Measurements from ENCODE around the gene POU2F3. TPM values are rescaled to one million over a fixed set of nuclear protein-coding genes. Genes with fewer than 3 reads are reported as not detected.

POU2F3 gene
- total and polyA plus RNA-seq, 2 experiments from 2014 or later, result not detected

GRCh38 chr11:120195601-120196320 lies 44.2 kb upstream of the POU2F3 start:
- TF ChIP-seq EZH2 (IDR thresholded peaks at IDR 0.05; ENCODE audit: insufficient read depth, poor library complexity, severe bottlenecking), result no peak
- no peak for TF ChIP-seq EZH2phosphoT487 (IDR thresholded peaks at IDR 0.05; ENCODE audit: insufficient read depth, low read depth)
- Histone ChIP-seq H3K27me3 (replicated peaks; ENCODE audit: insufficient read depth) (no peaks in the 10 kb centered on the region), H3K36me3 (ENCODE audit: low read depth) (no peaks in the 10 kb centered on the region), H2AFZ (no peak overlapping the region), H4K20me1 (ENCODE audit: insufficient read depth) (no peaks in the 10 kb centered on the region), H3K9me2 (ENCODE audit: insufficient read depth) (no peaks in the 10 kb centered on the region), H3K27ac (no peak overlapping the region), H3K9ac (no peak overlapping the region), H3K79me2 (ENCODE audit: insufficient read depth) (no peaks in the 10 kb centered on the region), H3K4me1 (ENCODE audit: insufficient read depth) (no peaks in the 10 kb centered on the region), H3K4me3 (no peak overlapping the region), H3F3A (ENCODE audit: insufficient read depth) (no peaks in the 10 kb centered on the region), H3K9me3 (ENCODE audit: low read depth) (no peaks in the 10 kb centered on the region), H3K4me2 (ENCODE audit: unreplicated experiment) (no peak overlapping the region)
- no peak for DNase-seq
- WGBS, 2 experiments (ENCODE audit: low coverage in 1 of 2, low lambda C conversion rate in 2 of 2, missing lambda C conversion rate in 2 of 2), result 82 to 86% methylated on average over 13 of the region's 13 CpGs
- in situ Hi-C loops (cut with MboI), result no loop called here

DNA sequence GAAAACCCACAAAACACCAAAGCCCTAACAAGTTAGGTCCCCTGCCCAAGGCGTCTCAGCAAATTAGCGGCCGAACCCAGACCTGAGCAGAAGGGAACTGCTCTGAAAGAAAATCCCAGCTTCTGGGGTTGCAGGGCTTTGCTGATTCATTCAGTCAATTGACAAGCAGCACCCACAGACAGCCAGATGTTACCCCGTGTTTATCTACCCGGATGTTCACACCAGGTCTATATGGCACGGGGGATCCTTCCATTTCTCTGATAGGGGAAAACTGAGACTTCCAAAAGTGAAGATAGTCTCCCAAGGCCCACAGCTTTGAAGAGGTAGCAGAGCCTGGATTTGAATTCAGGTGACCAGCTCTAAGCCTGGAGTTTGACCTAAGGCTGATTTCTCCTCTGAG lies 43.1 kb upstream of the POU2F3 start:
- WGBS, 2 experiments (ENCODE audit: low coverage in 1 of 2, low lambda C conversion rate in 2 of 2, missing lambda C conversion rate in 2 of 2), result 94 to 96% methylated on average over 6 of the region's 6 CpGs
- H3K9me2 ChIP-seq (ENCODE audit: insufficient read depth), result no peaks in the 10 kb centered on the region
- H3K79me2 ChIP-seq (ENCODE audit: insufficient read depth), result no peaks in the 10 kb centered on the region
- no peak overlapping the region for H3K9ac ChIP-seq
- no peaks in the 10 kb centered on the region for H3K27me3 ChIP-seq (replicated peaks; ENCODE audit: insufficient read depth)
- no peaks in the 10 kb centered on the region for H3K9me3 ChIP-seq (ENCODE audit: low read depth)
- no peaks in the 10 kb centered on the region for H3K36me3 ChIP-seq (ENCODE audit: low read depth)
- H3F3A ChIP-seq (ENCODE audit: insufficient read depth), result no peaks in the 10 kb centered on the region
- no peak overlapping the region for H3K4me2 ChIP-seq (ENCODE audit: unreplicated experiment)
- H3K4me3 ChIP-seq, result no peak overlapping the region
- no peak for DNase-seq
- TF ChIP-seq EZH2 (IDR thresholded peaks at IDR 0.05; ENCODE audit: insufficient read depth, poor library complexity, severe bottlenecking), result no peak
- no peaks in the 10 kb centered on the region for H4K20me1 ChIP-seq (ENCODE audit: insufficient read depth)
- no peak overlapping the region for H2AFZ ChIP-seq
- H3K27ac ChIP-seq, result no peak overlapping the region
- no peaks in the 10 kb centered on the region for H3K4me1 ChIP-seq (ENCODE audit: insufficient read depth)
- in situ Hi-C loops (cut with MboI), result no loop called here

DNA sequence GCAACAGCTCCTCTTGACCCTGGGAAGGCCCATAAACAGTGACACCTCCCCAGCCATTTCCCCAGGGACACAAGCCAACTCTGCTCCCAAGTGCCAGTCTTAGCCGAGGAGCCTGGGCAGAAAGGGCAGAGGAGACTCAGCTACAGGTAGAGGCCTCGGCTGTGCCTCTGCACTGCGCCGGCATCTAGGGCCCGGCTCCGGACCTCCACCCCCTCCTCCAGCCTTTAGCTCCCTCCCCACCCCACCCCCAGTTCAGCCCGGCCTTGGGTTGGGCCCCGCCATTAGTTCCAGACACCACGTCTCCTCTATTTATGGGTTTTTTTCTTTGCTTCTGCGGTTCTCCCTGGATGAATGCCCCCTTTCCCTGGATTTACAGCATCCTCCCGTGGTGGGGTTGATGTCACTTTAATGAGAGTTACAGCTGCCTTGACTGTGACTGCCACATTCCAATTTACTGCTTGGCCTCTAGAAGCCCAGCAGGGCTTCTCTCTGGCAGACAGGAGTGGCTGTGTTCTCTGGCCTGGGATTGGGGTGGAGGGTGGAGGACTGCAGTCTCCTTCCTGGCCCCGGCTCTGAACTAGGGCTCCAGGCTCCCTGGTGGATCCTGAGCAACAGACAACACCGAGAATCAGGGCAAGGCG lies 42.6 kb upstream of the POU2F3 start:
- whole genome bisulfite sequencing, 2 experiments (ENCODE audit: low coverage in 1 of 2, low lambda C conversion rate in 2 of 2, missing lambda C conversion rate in 2 of 2), result 26 to 28% methylated on average over 11 to 14 of the region's 14 CpGs
- no peaks in the 10 kb centered on the region for H3F3A ChIP-seq (ENCODE audit: insufficient read depth)
- H3K79me2 ChIP-seq (ENCODE audit: insufficient read depth), result no peaks in the 10 kb centered on the region
- DNase-seq, result peak; percentile 48
- peak overlapping the region; percentile 72 for H2AFZ ChIP-seq
- H3K27ac ChIP-seq, result no peak overlapping the region
- no peak for TF ChIP-seq EZH2 (IDR thresholded peaks at IDR 0.05; ENCODE audit: insufficient read depth, poor library complexity, severe bottlenecking)
- no peak for TF ChIP-seq EZH2phosphoT487 (IDR thresholded peaks at IDR 0.05; ENCODE audit: insufficient read depth, low read depth)
- no peak overlapping the region for H3K4me3 ChIP-seq
- H3K9me2 ChIP-seq (ENCODE audit: insufficient read depth), result no peaks in the 10 kb centered on the region
- no peak overlapping the region for H3K9ac ChIP-seq
- no peaks in the 10 kb centered on the region for H3K4me1 ChIP-seq (ENCODE audit: insufficient read depth)
- no peaks in the 10 kb centered on the region for H3K9me3 ChIP-seq (ENCODE audit: low read depth)
- H3K27me3 ChIP-seq (replicated peaks; ENCODE audit: insufficient read depth), result no peaks in the 10 kb centered on the region
- no peaks in the 10 kb centered on the region for H4K20me1 ChIP-seq (ENCODE audit: insufficient read depth)
- in situ Hi-C loops (cut with MboI), result no loop called here
- no peaks in the 10 kb centered on the region for H3K36me3 ChIP-seq (ENCODE audit: low read depth)
- no peak overlapping the region for H3K4me2 ChIP-seq (ENCODE audit: unreplicated experiment)

- no peaks in the 10 kb centered on the region for H3K36me3 ChIP-seq (ENCODE audit: low read depth)
- no peak overlapping the region for H3K27ac ChIP-seq
- H4K20me1 ChIP-seq (ENCODE audit: insufficient read depth), result no peaks in the 10 kb centered on the region
- 22 to 38% methylated on average over 4 to 9 of the region's 9 CpGs for WGBS, 2 experiments (ENCODE audit: low coverage in 1 of 2, low lambda C conversion rate in 2 of 2, missing lambda C conversion rate in 2 of 2)
- DNase-seq, result no peak
- in situ Hi-C loops (cut with MboI), result no loop called here
- TF ChIP-seq EZH2phosphoT487 (IDR thresholded peaks at IDR 0.05; ENCODE audit: insufficient read depth, low read depth) (no peak), EZH2 (IDR thresholded peaks at IDR 0.05; ENCODE audit: insufficient read depth, poor library complexity, severe bottlenecking) (no peak)
- no peaks in the 10 kb centered on the region for H3F3A ChIP-seq (ENCODE audit: insufficient read depth)
- H2AFZ ChIP-seq, result no peak overlapping the region
- no peaks in the 10 kb centered on the region for H3K27me3 ChIP-seq (replicated peaks; ENCODE audit: insufficient read depth)
- H3K9me3 ChIP-seq (ENCODE audit: low read depth), result no peaks in the 10 kb centered on the region
- no peak overlapping the region for H3K9ac ChIP-seq
- no peak overlapping the region for H3K4me3 ChIP-seq
- H3K79me2 ChIP-seq (ENCODE audit: insufficient read depth), result no peaks in the 10 kb centered on the region
- no peak overlapping the region for H3K4me2 ChIP-seq (ENCODE audit: unreplicated experiment)
- no peaks in the 10 kb centered on the region for H3K4me1 ChIP-seq (ENCODE audit: insufficient read depth)
- H3K9me2 ChIP-seq (ENCODE audit: insufficient read depth), result no peaks in the 10 kb centered on the region
These were observed 42.0 kb upstream of the POU2F3 start for GRCh38 chr11:120197977-120198376.
